HepG2 (cell line): ENCODE data around the gene APOA1. TPM values are rescaled to one million over a fixed set of nuclear protein-coding genes. Genes with fewer than 3 reads are reported as not detected.

Experiments used
- ATM ChIP-seq: fragments of 450-650 bp; IDR thresholded peaks from 2 replicates; pipeline ENCODE4 v1.7.1; 2017; ENCODE audit warnings: mild to moderate bottlenecking, borderline replicate concordance
- BRD4 ChIP-seq: sonication (generic); formaldehyde crosslinking; IDR thresholded peaks from 2 replicates; pipeline ENCODE4 v1.4.0; 2020; ENCODE audit warnings: missing genetic modification reagents
- FOXA1 ChIP-seq, 2 experiments: fragments of 450-650 bp in 1 of 2; sonication (generic) in 1 of 2; formaldehyde crosslinking in 1 of 2; IDR thresholded peaks; 2 replicates each; pipeline versions ENCODE4 v1.4.0 to v1.6.1; 2016 to 2020; ENCODE audit warnings: missing genetic modification reagents in 1 of 2
- HDAC1 ChIP-seq: sonication (generic); formaldehyde crosslinking; IDR thresholded peaks from 2 replicates; pipeline ENCODE4 v1.5.1; 2020; ENCODE audit warnings: mild to moderate bottlenecking, missing genetic modification reagents
- HNF4G ChIP-seq, 2 experiments: sonication (generic) in 1 of 2; formaldehyde crosslinking in 1 of 2; IDR thresholded peaks; 2 replicates each; pipeline versions ENCODE4 v1.4.0 to v1.6.1; 2011 to 2020; ENCODE audit warnings: borderline replicate concordance in 2 of 2, low read depth in 2 of 2, mild to moderate bottlenecking in 2 of 2, low read length in 1 of 2, missing genetic modification reagents in 1 of 2, moderate library complexity in 1 of 2
- ISL2 ChIP-seq: sonication (generic); formaldehyde crosslinking; IDR thresholded peaks from 2 replicates; pipeline ENCODE4 v1.5.0; 2020; ENCODE audit warnings: missing genetic modification reagents
- KDM2A ChIP-seq: sonication (generic); formaldehyde crosslinking; IDR thresholded peaks from 2 replicates; pipeline ENCODE4 v1.4.0; 2020; ENCODE audit warnings: low read depth, missing genetic modification reagents, borderline replicate concordance
- MXI1 ChIP-seq: IDR thresholded peaks from 3 replicates; pipeline ENCODE4 v1.6.1; 2012; ENCODE audit warnings: low read depth, low read length, inconsistent platforms, borderline replicate concordance
- PAWR ChIP-seq: sonication (generic); formaldehyde crosslinking; IDR thresholded peaks from 2 replicates; pipeline ENCODE4 v1.4.0; 2020; ENCODE audit warnings: missing genetic modification reagents, mild to moderate bottlenecking, borderline replicate concordance
- RORA ChIP-seq: sonication (generic); formaldehyde crosslinking; IDR thresholded peaks from 2 replicates; pipeline ENCODE4 v1.5.0; 2020; ENCODE audit warnings: mild to moderate bottlenecking, missing genetic modification reagents, moderate library complexity
- TAF15 ChIP-seq: fragments of 200-400 bp; formaldehyde crosslinking; IDR thresholded peaks from one replicate; pipeline ENCODE4 v1.6.1; 2018; ENCODE audit warnings: mild to moderate bottlenecking, low read depth, low read length; ENCODE audit not compliant: poor library complexity, severe bottlenecking
- TOE1 ChIP-seq: sonication (generic); formaldehyde crosslinking; IDR thresholded peaks from 2 replicates; pipeline ENCODE4 v1.4.0; 2020; ENCODE audit warnings: mild to moderate bottlenecking, missing genetic modification reagents
- ZFP1 ChIP-seq: IDR thresholded peaks from 2 replicates; pipeline ENCODE4 v1.6.1; 2016
- ZFP37 ChIP-seq: sonication (generic); formaldehyde crosslinking; IDR thresholded peaks from 2 replicates; pipeline ENCODE4 v1.4.0; 2020; ENCODE audit warnings: missing genetic modification reagents, borderline replicate concordance
- ZFP82 ChIP-seq: sonication (generic); formaldehyde crosslinking; IDR thresholded peaks from 2 replicates; pipeline ENCODE4 v1.5.1; 2020; ENCODE audit warnings: mild to moderate bottlenecking, missing genetic modification reagents, borderline replicate concordance
- ZFYVE20 ChIP-seq: sonication (generic); formaldehyde crosslinking; IDR thresholded peaks from 2 replicates; pipeline ENCODE4 v1.8.0; 2023; ENCODE audit warnings: low read depth, mild to moderate bottlenecking, moderate library complexity, missing genetic modification reagents, borderline replicate concordance
- ZNF20 ChIP-seq: sonication (generic); formaldehyde crosslinking; IDR thresholded peaks from 2 replicates; pipeline ENCODE4 v1.4.0; 2020; ENCODE audit warnings: mild to moderate bottlenecking, moderate library complexity, missing genetic modification reagents
- ZNF292 ChIP-seq: sonication (generic); formaldehyde crosslinking; IDR thresholded peaks from 2 replicates; pipeline ENCODE4 v1.8.1; 2022; ENCODE audit warnings: mild to moderate bottlenecking, low read depth, missing genetic modification reagents, borderline replicate concordance
- ZNF326 ChIP-seq: sonication (generic); formaldehyde crosslinking; IDR thresholded peaks from 2 replicates; pipeline ENCODE4 v1.4.0; 2020; ENCODE audit warnings: missing genetic modification reagents, borderline replicate concordance
- ZNF446 ChIP-seq: sonication (generic); formaldehyde crosslinking; IDR thresholded peaks from 2 replicates; pipeline ENCODE4 v1.5.0; 2020; ENCODE audit warnings: mild to moderate bottlenecking, missing genetic modification reagents
- ZNF570 ChIP-seq: sonication (generic); formaldehyde crosslinking; IDR thresholded peaks from 2 replicates; pipeline ENCODE4 v1.4.0; 2020; ENCODE audit warnings: mild to moderate bottlenecking, missing genetic modification reagents, borderline replicate concordance
- ZNF616 ChIP-seq: sonication (generic); formaldehyde crosslinking; IDR thresholded peaks from 2 replicates; pipeline ENCODE4 v1.5.0; 2020; ENCODE audit warnings: low read depth, mild to moderate bottlenecking, missing genetic modification reagents
- ZNF703 ChIP-seq: sonication (generic); formaldehyde crosslinking; IDR thresholded peaks from 2 replicates; pipeline ENCODE4 v1.5.1; 2020; ENCODE audit warnings: missing genetic modification reagents, mild to moderate bottlenecking, moderate library complexity, borderline replicate concordance
- polyA plus RNA-seq, 8 experiments: library from polyadenylated mRNA; depleted of rRNA in 3 of 8; stranded (reverse) in 7 of 8; unstranded in 1 of 8; fragments of >200 nt; fragmentation: Illumina TruSeq in 4 of 8; extraction: Trizol in 4 of 8; gene quantifications; 2 replicates each; pipeline versions ENCODE4 v1.2.1 to v1.2.3, GENCODE V29; 2011 to 2016; ENCODE audit warnings: low read depth in 4 of 8, missing spikeins in 1 of 8, mixed read lengths in 1 of 8; ENCODE audit not compliant: insufficient read depth in 1 of 8
- total RNA-seq, 5 experiments: library from RNA; depleted of rRNA; stranded (reverse); fragments of >200 nt; fragmentation: Illumina TruSeq; extraction: Trizol; gene quantifications; 2 replicates each; pipeline ENCODE4 v1.2.3, GENCODE V29; 2016; ENCODE audit warnings: low read depth in 1 of 5
- TF ChIP-seq, protein P1 (sequence below): sonication (generic); formaldehyde crosslinking; IDR thresholded peaks from 2 replicates; pipeline ENCODE4 v1.4.0; 2020; ENCODE audit warnings: missing genetic modification reagents, low read depth, mild to moderate bottlenecking, borderline replicate concordance
- TF ChIP-seq, protein P2 (sequence below): IDR thresholded peaks from 2 replicates; pipeline ENCODE4 v1.6.1; 2016; ENCODE audit warnings: mild to moderate bottlenecking, missing biosample characterization, missing genetic modification reagents
- TF ChIP-seq, protein P3 (sequence below): sonication (generic); formaldehyde crosslinking; IDR thresholded peaks from 2 replicates; pipeline ENCODE4 v1.5.0; 2020; ENCODE audit warnings: mild to moderate bottlenecking, missing genetic modification reagents

Gene APOA1
- total and polyA plus RNA-seq, 2 of the 13 experiments (the other 11 are each of a cell fraction or from before 2014, with no cell fraction given): 1,973 to 5,485 TPM

DNA sequence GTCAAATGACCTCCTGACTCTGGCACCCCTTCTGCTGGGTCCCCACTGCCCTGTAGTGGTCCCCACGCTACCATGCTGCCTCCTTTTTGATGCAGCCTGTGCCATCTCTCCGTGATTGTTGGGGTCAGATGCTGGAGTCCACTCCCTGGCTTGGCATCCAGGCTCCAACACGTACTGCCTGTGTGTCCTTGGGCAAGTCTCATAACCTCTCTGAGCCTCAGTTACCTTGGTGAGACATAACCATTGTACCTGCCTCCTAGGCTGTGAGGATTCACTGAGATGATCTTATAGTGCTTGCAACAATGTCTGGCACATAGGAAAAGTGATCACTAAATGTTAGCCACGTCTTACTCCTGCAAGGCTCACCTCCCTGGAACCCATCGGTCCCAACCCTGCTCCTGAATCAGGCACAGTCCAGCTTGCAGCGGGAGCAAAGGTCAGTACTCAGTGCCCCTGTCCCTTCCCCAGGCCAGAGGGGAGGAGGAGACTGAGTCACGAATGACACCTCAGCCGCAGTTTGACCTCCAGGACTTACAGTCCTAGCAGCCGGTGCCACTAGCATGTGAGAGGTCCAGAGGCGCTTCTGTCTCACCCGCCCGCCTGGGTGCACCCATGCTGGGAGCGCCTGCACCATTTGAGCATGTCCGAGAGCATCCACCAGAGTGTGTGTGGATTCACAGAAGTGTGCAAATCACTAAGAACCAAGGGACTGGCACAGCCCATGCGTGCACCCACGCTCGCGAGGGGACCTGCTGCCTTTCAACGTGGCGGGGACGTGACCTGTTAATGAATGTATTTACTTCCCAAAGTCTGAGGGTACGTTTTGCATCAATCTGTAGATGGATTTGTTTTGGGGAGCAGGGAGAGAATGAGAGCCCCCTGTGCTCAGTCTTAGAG lies 11.3 kb downstream of the APOA1 start (continued):
- TF ChIP-seq HNF4G (IDR thresholded peaks at IDR 0.05; ENCODE audit: borderline replicate concordance, low read depth, low read length) (0 out of 2 replicates have a peak, but pooled peaks have one; percentile 46), HNF4G (CRISPR knock-in tag; IDR thresholded peaks at IDR 0.05; ENCODE audit: borderline replicate concordance, low read depth) (no peak; the same call in 1 of the 2 replicates), KDM2A (CRISPR knock-in tag) (no peak), ZFP37 (CRISPR knock-in tag) (no peak), ZFP1 (CRISPR knock-in tag) (no peak), TOE1 (CRISPR knock-in tag) (no peak), ZNF326 (no peak), ZFYVE20 (no peak), ZFP82 (no peak), MXI1 (no peak), RORA (CRISPR knock-in tag) (no peak), ISL2 (no peak), ZNF20 (no peak), ATM (no peak), BRD4 (peak; percentile 72; the same call in 1 of the 2 replicates), ZNF570 (CRISPR knock-in tag) (no peak), ZNF292 (CRISPR knock-in tag) (no peak), FOXA1 (IDR thresholded peaks at IDR 0.05) (no peak), FOXA1 (CRISPR knock-in tag; IDR thresholded peaks at IDR 0.05) (no peak), ZNF446 (peak; percentile 12; the same call in 1 of the 2 replicates), HDAC1 (CRISPR knock-in tag) (peak; percentile 72), ZNF703 (CRISPR knock-in tag) (no peak), ZNF616 (CRISPR knock-in tag) (no peak), TAF15 (no peak), PAWR (CRISPR knock-in tag) (no peak)
- TF ChIP-seq, protein P1, sequence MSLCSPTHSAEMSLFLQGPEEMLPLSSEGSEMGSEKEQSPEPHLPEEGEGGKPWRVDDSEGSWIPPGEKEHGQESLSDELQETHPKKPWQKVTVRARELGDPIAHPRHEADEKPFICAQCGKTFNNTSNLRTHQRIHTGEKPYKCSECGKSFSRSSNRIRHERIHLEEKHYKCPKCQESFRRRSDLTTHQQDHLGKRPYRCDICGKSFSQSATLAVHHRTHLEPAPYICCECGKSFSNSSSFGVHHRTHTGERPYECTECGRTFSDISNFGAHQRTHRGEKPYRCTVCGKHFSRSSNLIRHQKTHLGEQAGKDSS (CRISPR knock-in tag): no peak; the same call in 1 of the 2 replicates
- TF ChIP-seq, protein P2, sequence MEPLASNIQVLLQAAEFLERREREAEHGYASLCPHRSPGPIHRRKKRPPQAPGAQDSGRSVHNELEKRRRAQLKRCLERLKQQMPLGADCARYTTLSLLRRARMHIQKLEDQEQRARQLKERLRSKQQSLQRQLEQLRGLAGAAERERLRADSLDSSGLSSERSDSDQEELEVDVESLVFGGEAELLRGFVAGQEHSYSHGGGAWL (CRISPR knock-in tag): no peak
- TF ChIP-seq, protein P3, sequence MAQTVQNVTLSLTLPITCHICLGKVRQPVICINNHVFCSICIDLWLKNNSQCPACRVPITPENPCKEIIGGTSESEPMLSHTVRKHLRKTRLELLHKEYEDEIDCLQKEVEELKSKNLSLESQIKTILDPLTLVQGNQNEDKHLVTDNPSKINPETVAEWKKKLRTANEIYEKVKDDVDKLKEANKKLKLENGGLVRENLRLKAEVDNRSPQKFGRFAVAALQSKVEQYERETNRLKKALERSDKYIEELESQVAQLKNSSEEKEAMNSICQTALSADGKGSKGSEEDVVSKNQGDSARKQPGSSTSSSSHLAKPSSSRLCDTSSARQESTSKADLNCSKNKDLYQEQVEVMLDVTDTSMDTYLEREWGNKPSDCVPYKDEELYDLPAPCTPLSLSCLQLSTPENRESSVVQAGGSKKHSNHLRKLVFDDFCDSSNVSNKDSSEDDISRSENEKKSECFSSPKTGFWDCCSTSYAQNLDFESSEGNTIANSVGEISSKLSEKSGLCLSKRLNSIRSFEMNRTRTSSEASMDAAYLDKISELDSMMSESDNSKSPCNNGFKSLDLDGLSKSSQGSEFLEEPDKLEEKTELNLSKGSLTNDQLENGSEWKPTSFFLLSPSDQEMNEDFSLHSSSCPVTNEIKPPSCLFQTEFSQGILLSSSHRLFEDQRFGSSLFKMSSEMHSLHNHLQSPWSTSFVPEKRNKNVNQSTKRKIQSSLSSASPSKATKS (CRISPR knock-in tag): no peak
